HG03354 (cell line): ENCODE measurements around the gene CCL19.
"Not testable (repeated sequence)": the region's sequence is repeated elsewhere in the genome, so short reads cannot be mapped to it uniquely, and the experiment has no call there.

Source experiments
- ATAC-seq: cut with Tn5 transposase; IDR thresholded peaks from one replicate; pipeline ENCODE4 v1.9.1; 2021; ENCODE audit warnings: mild to moderate bottlenecking; ENCODE audit not compliant: unreplicated experiment, poor library complexity, severe bottlenecking

CCL19 gene

DNA sequence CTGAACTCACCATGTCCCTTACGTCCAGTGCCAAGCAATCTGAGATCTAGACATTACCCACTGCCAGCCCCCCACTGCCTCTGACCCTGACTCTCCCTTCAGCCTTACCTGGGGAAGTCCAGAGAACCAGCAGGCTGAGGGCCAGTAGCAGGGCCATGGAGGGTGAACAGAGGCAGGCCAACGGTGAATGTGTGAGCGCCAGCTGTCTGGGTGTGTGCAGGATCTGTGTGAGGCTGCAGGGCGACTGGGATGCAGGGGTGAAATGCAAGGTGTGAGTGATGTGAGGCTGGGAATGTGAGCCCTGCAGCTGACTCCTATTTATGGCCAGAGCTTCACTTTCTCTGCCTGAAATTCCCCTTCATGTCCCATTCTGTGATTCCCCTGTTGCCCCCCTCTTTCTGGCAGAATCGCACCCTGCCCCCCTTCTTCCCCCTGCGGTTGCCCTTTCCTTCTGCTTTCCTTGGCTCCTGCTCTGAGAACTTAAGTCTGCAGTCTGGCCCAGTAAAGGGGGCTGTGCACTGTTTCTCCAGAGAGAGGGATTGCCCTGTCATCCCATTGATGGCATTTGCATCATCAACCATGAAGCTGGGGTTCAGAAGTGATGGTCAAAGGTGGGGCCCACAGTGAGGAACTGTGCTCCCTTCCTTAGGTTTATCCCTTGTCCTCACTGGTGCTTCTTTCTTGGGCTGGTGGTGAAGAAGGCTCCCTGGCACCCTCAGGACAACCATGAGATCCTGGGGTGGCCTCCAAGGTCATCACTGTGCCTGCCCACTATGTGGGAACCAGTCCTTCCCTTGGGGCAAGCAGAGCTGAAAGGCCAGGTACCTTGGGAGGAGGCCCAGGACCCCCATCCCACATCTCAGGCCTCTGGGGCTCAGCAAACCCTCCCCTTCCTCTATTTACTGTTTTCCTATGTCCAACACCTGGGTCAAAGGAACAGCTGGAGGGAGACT, at the start of gene CCL19:
Gene CCL19, minus strand, starts transcription at position 294 of the 953 bp plus-strand sequence. Its CDS starts 137 bp downstream, at position 157.
- no peak for ATAC-seq

DNA sequence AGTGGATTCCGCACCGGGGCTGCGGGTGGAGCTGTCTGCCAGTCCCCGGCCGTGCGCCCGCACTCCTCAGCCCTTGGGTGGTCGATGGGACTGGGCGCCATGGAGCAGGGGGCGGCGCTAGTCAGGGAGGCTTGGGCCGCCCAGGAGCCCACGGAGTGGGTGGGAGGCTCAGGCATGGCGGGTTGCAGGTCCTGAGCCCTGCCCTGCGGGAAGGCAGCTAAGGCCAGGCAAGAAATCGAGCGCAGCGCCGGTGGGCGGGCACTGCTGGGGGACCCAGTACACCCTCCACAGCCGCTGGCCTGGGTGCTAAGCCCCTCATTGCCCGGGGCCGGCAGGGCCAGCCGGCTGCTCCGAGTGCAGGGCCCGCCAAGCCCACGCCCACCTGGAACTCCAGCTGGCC, 49.1 kb upstream of the CCL19 start:
- ATAC-seq = not testable (repeated sequence)

- ATAC-seq = no peak
Measured at GRCh38 chr9:34737677-34738260, 46.7 kb upstream of the CCL19 start.

GRCh38 chr9:34734720-34735119, 43.6 kb upstream of the CCL19 start:
- ATAC-seq = no peak

DNA sequence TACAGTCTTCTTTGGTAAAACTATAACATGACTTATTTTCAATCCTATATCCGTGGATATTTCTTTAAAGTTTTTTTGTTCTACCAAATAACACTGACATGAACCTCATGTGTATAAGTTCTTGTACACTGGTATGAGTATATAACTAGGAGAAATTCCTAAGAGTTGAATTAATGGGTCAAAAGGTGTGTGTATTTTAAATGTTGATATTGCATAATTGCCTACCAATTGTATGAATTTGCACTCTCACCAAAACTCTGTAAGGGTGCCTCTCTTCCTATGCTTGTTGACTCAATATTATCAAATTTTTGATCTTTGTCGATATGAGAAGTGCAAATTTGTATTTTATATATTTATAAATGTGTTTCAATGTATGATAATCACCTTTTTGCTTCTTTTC, 41.8 kb upstream of the CCL19 start:
- no peak for ATAC-seq

- ATAC-seq = no peak
Measured at GRCh38 chr9:34732478-34732877, 41.4 kb upstream of the CCL19 start.

DNA sequence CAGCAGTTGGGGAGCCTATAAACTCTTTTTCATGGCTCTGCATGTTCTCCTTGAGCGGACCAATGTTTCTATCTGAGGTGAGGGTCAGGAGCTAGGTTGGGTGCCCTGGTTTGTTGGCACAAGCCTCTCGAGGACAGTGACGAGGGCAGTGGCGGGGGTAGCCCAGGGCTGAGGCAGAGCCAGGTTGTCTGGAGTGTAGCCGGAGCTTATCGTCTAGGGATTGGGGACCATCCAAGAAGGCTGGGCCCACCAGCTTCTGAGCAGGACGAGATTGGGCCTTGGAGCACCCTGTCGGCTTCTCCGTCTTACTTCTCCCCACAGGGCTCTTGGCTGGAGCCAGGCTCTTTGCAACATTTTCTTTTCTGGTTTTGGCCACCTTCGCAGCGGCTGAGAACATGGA, 32.1 kb upstream of the CCL19 start:
- no peak for ATAC-seq

GRCh38 chr9:34719769-34720025, 28.6 kb upstream of the CCL19 start:
- ATAC-seq = not testable (repeated sequence)

DNA sequence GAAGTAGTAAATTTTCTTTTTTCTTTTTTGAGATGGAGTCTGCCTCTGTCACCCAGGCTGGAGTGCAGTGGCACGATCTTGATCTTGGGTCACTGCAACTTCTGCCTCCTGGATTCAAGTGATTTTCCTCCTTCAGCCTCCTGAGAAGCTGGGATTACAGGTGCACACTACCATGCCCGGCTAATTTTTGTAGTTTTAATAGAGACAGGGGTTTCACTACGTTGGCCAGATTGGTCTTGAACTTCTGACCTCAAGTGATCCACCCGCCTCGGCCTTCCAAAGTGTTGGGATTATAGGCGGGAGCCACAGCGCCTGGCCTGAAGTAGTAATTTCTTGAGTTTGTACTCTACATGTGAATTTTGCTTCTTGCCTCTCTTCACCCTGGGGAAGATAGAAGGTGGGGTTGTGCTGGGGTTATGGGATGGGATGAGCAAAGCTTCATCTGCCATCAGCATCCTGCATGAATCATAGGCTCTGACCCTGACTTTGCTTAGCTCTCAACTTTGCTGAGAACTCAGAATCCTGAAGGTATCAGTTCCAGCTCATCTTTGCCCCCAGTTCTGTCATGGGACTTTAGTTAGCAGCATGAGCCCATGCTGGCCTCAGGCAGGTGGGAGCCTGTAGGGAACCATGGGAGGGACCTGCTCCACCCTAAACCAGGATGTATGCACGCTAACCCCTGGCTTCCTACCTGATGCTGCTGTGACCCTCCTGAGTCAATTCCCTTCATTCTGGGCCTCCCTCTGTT, 28.1 kb upstream of the CCL19 start:
- no peak for ATAC-seq

GRCh38 chr9:34717996-34718614, 27.0 kb upstream of the CCL19 start:
- ATAC-seq = no peak

DNA sequence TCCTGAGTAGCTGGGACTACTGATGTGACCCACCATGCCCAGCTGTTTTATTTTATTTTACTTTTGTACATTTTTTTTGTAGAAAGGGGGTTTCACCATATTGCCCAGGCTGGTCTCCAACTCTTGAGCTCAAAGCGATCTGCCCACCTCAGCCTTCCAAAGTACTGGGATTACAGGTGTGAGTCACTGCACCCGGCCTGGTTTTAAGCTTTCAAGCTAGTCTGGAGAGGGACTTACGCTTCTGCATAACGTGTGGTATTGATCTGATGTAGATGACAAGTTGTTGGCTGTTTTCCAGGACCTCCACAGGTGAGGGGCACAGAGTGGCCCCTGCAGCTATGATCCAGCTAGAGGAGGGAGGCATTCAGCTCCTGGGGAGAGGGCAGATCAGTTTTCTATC, 25.6 kb upstream of the CCL19 start:
- no peak for ATAC-seq

- ATAC-seq = no peak
Measured at GRCh38 chr9:34715639-34716215, 24.7 kb upstream of the CCL19 start.

DNA sequence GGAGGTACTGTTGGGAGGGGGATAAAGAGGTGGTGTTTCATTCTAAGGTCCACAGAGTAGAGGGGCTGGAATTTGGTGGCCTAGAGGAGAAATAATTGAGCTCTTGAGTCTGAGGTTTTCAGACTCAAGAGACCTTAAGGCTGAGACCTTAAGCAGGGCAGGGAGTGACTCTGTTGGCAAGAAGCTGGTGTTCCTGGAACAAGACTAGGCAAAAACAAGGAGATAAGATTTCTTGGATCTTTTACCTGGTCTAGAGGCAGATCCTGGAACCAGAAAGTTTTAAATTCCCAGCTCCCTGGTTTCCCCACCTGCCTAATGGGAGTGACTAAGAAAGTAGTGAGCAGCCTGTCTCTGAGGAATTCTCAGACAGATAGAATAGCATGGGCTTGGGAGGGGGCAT, 22.9 kb upstream of the CCL19 start:
- ATAC-seq = no peak

- no peak for ATAC-seq
Measured at GRCh38 chr9:34712140-34712539, 21.1 kb upstream of the CCL19 start.

DNA sequence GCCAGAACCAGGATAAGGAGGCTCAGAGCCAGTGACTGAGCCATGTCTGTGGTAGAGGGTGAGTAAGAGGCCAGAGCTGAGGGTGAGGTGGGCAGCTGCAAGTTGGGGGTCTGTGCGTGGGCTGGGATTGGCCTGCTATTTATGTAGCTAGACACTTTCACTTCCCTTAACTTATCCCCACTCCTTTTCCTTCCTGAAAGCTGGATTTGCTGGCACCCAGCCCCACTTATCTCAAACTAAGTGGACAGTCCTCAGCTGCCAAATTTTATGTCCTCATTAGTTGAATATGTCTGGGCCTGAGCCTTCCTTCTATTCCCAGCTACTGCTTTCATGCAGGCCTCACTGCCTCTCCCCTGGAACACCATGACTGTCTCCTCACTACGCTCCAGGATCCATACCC, 18.9 kb upstream of the CCL19 start, which contains the start of gene CCL21:
Gene CCL21, minus strand, starts transcription at position 114 of the 400 bp plus-strand sequence. Its CDS starts 70 bp downstream, at position 44.
- ATAC-seq = no peak

DNA sequence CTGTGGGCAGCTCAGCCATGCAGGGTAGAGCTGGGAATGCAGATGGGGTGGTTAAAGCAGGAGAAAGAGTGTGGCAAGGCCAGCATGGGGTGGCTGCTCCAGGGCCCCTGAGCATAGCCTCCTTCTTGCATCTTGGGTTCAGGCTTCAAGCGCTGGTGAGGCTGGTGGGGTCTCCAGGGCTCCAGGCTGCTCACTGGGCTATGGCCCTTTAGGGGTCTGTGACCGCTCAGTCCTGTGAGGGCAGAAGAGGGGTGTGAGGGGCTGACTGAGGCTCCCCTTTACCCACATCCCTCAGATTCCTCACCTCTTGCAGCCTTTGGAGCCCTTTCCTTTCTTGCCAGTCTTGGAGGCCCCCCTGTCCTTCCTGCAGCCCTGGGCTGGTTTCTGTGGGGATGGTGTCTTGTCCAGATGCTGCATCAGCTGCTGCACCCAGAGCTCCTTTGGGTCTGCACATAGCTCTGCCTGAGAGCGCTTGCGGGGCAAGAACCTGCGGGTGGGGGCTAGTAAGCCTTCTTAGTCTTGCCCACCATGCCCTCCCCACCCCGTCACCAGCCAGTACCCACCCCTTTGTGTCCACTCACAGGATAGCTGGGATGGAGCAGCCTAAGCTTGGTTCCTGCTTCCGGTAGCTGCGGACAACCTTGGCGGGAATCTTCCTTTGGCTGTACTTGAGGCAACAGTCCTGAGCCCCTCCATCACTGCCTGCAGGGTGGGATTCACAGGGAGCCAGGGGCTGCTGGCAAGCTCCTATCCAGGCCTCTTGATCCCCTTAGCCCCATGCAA, 18.3 kb upstream of the CCL19 start:
- no peak for ATAC-seq

DNA sequence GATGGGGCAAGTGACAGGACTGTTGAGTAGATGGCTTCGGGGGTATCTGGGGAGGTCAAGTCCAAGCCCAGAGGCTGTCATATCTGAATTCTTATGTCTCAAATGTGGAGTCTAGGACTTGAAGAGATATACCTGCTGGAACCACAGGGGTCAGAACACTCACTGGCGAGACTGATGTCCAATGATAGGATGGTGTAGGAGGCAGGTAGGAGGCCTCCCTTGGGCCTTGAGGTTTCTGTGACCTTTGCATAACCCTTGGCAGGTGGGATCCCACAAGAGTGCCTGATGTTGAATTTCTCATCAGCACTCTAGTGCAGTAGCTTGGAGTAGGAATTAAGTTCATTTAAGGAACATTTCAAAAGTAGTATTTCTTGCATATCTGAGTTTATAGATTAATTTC, 16.1 kb upstream of the CCL19 start:
- no peak for ATAC-seq

- ATAC-seq = peak; percentile 78
Measured at GRCh38 chr9:34701769-34702736, 11.0 kb upstream of the CCL19 start.
